NCI-H146 treated with DMSO at 0.1 percent for 48 hours (cell line): Measurements from ENCODE around the gene ZNF563.
"Not testable (repeated sequence)": the region's sequence is repeated elsewhere in the genome, so short reads cannot be mapped to it uniquely, and the experiment has no call there.

ENCODE experiments used
- DNase-seq: peaks from one replicate; lab custom pipeline; 2025; ENCODE audit not compliant: unreplicated experiment; lab: John Stamatoyannopoulos, UW

ZNF563 gene

DNA sequence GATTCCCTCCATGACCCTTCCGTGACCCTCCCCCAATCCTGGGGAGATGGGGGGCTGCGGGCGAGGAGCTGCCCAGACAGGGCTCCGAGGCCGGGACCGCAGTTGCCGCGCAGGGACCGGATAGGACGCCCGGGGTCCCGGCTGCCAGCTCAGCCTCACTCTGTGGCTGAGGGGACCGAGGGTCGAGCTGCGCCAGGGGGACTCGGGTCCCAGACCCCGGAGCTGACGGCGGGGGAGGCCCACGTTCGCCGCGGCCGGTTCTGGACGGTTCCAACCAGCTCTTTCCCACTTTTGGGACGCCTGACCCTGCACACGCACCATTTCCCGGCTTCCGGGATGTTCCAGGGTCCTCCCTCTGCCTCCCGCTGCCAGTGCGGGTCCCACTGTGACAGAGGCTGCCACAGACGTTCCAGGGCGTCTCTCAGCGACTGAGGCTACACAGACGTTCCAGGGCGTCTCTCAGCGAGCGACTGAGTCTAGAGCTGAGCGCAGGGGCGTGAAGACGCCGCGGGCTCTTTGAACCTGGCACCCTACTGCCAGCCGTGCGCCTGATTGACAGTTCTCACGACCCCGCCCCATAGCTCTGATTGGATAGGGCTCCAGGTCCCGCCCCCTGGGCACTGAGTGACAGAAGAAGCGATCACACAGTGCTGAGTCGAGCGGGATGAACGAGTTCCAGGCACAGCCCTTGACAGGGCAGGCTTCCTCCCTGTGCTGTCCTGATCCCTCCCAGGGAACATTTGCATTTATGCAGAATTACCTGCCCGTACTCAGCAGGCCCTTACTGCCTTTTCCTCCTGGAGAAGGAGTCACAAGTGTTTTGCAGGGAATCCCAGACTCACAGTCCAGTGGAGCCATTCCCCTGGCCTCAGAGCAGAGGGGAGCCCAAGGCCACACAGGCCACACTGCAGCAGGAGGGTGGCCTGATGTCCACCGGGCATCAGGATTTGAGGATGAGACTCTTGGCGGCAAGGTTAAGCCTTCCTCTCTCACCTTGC lies at the start of gene ZNF563:
Gene ZNF563 (minus strand): TSS at position 472 of the 998 bp plus-strand sequence. CDS start 151 bp downstream, at position 321.
- peak; percentile 96 for DNase-seq

GRCh38 chr19:12380444-12380737 lies 47.0 kb upstream of the ZNF563 start:
- no peak for DNase-seq

DNA sequence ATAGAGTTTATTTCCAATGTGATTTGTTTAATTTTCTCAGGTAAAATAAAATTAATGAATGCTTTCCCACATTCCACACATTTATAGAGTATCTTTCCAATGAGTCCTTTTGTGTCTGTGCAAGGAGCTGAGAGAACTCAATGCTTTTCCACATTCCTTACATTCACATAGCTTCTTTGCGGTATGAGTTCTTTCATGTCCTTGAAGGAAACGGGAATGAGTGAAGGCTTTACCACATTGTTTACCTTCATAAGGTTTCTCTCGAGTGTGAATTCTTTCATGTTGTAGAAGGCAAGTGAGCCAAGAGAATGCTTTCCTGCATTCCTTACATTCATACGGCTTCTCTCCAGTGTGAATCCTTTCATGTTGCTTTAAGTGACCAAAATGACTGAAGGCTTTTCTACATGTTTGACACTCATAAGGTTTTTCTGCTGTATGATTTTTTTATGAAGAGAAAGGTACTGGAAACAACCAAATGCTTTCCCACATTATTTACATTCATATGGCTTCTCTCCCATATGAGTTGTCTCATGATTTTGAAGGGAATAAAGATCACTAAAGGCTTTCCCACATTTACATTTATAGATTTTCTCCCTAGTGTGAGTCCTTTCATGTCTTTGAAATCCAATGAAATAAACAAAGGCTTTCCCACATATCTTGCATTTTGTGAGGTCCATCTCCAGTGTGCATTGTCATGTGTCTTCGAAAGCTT lies 46.5 kb upstream of the ZNF563 start:
- DNase-seq: no peak

DNA sequence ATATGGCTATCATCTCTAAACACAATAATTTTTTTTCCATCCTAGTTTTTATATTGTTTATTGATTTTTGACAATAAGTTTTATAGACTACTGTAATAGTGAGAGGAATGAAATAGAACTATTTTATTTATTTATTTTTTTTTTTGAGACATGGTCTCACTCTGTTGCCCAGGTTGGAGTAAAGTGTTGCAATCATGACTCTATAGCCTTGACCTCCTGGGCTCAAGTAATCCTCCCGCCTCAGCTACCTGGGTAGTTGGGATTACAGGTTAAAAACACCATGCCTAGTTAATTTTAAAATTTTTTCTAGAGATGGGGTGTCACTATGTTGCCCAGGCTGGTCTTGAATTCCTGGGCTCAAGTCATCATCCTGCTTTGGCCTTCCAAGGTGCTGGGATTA lies 40.6 kb upstream of the ZNF563 start:
- no peak for DNase-seq

DNA sequence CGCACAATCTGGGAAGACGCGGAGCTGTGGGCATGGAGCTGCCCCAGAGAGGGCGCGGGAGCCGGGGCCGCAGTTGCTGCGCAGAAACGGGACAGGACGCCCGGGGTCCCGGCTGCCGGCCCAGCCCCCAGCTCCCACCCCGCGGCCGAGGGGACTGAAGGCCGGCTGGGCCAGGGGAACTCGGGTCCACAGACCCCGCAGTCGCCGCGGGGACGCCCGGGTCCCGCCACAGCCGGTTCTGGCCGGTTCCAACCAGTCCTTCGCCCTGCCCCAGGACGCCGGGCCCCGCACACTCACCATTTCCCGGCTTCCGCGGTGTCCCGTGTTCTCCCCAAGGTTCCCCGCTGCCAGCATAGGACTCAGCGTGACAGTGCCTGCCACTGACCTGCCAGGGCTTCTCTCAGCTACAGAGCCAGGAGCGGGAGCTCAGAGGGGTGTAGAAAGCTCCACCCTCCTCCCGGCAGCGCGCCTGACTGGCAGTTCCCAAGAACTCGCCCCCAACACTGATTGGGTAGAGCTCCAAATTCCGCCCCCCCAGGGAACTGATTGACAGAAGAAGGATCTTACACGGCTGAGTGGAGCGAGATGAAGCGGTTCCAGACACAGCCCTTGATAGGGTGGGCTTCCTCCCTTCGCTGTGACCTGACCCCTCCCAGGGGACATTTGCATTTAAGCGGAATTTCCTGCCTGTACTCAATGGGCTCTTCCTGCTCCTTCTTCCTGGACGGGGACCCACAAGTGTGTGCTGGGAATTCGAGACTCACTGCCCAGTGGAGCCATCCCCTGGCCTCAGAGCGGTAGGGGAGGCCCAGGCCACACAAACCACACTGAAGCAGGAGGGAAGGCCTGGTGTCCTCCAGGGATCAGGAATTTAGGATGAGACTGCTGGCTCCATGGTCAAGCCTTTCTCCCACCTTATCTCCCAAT lies 32.1 kb upstream of the ZNF563 start, which contains the start of gene ZNF442:
Gene ZNF442 (minus strand): TSS at position 448 of the 927 bp plus-strand sequence. CDS start 2,052 bp downstream, outside the sequence.
- peak; percentile 96 for DNase-seq

DNA sequence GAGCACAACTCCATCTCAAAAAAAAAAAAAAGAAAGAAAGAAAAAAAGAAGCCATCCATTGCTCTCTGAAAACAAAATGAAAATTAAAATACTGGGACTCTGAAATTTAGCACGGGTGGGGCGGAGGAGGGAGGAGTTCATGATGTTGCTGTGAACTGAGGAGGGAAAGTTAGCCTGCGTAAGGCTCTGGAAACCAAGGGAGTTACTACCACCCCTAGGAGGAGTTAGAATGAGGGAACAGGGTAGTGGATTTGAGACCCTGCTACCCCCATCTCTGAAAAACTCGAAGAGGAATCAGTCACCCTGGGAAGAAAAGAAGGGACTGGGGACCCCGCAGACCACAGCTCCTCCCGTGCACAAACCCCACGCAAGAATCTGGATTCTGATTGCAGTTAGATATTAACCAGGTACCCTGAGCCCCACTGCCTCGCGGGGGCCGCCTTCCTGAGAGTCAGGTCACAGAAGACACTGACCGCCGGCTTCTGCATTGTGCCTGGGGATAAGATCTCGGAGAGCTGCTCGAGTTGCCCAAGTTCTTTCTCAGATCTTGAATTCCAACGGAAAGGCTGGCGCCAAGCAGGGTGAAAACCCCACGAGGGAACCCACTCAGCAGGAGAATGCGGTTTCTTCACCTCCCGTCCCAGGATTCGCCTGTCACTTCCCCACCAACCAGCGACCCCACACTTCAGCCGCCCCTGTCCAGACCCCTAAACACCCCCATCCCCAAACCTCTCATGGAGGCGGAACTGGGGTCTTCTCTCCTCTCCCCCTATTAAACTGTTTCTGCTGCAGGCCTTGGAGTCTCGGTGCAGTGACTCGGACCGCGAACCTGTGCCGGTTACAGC lies 31.2 kb upstream of the ZNF563 start:
- DNase-seq: no peak

GRCh38 chr19:12362236-12362635 lies 28.8 kb upstream of the ZNF563 start:
- DNase-seq: not testable (repeated sequence)

GRCh38 chr19:12353375-12353774 lies 19.9 kb upstream of the ZNF563 start:
- no peak for DNase-seq

- DNase-seq: no peak
These were observed 17.4 kb upstream of the ZNF563 start for GRCh38 chr19:12350890-12351197.

DNA sequence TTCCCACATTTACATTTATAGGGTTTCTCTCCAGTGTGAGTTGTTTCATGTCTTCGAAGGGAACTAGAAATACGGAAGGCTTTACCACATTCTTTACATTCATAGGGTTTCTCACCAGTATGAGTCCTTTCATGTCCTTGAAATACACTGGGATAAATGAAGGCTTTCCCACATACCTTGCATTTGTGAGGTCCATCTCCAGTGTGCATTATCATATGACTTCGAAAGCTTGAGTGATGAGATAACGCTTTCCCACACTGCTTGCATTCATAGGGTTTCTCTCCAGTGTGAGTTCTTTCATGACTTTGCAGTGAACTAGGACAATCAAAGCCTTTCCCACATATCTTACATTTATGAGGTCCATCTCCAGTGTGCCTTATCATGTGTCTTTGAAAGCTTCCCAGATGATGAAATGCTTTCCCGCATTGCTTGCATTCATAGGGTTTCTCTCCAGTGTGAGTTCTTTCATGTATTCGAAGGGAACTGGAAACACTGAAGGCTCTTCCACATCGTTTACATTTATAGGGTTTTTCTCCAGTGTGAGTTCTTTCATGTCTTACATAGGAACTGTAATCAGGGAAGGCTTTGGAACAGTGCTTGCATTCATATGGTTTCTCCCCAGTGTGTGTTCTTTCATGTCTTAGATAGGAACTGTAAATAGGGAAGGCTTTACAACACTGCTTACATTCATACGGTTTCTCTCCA lies 16.9 kb upstream of the ZNF563 start:
- DNase-seq: no peak

GRCh38 chr19:12346896-12347295 lies 13.5 kb upstream of the ZNF563 start:
- DNase-seq: peak; percentile 17

GRCh38 chr19:12345197-12345596 lies 11.8 kb upstream of the ZNF563 start:
- no peak for DNase-seq

DNA sequence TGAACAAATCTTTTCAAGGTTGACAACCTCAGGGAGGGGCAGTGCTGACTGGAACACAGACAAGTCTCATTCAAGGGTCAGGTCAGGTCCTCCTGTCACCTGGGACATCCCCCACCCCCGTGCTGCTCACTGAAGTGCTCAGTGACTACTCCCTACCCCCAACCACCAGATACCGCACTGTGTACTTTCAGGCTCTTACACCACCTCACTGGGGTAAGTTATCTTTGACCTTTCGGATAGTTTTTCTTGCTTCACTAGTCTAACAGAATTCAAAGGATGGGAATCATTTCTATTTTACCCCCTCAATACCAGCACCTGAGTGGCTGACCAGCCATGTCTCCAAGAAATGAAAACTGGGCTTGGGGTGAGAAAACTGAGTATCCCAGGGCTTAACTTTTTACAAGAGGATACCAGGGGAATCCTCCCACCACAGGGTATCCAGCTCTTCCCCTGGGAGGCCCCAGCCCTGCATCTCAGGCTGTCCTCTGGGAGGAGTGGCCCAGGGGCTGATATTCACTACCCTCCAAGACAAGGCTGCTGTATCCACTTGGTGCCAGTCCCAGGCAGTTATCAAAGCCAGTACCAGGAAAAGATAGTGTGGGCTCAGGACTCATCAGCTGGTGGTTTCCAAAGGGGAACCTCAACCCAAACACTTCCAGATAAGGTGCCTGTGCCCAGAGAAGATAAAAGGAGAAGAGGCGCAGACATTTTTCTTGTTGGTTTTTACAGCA lies 2.1 kb downstream of the ZNF563 start:
- no peak for DNase-seq

GRCh38 chr19:12330340-12330739 lies 3.1 kb downstream of the ZNF563 start:
- no peak for DNase-seq

GRCh38 chr19:12325690-12326089 lies 7.7 kb downstream of the ZNF563 start:
- no peak for DNase-seq

DNA sequence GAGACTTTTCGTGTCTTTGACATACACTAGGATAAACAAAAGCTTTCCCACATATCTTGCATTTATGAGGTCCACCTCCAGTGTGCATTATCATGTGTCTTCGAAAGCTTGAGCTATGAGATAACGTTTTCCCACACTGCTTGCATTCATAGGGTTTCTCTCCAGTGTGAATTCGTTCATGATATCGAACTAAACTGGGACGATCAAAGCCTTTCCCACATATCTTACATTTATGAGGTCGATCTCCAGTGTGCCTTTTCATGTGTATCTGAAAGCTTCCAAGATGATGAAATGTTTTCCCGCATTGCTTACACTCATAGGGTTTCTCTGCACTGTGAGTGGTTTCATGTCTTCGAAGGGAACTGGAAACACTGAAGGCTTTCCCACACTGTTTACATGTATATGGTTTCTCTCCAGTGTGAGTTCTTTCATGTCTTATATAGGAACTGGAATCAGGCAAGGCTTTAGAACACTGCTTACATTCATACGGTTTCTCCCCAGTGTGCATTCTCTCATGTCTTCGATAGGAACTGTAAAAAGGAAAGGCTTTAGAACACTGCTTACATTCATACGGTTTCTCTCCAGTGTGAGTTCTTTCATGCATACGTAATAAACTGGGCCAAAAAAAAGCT lies 14.5 kb downstream of the ZNF563 start:
- no peak for DNase-seq

DNA sequence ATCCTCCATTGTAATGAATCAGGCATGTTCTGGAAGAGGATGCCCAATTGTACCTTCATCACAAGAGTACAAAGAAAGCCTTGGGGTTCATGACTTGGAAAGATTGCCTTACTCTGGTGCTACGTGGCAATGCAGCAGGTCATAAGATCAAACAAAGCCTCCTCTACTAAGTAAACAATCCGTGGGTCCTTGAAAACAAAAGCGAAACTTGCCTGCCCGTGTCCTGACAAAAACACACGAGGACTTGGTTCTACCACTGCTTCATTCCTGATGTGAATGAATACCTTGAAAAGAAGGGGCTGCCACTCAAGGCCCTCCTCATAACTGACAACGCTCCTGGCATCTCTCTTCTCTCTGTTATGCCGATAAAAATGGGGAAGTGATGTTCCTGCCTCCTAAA lies 18.9 kb downstream of the ZNF563 start:
- no peak for DNase-seq

DNA sequence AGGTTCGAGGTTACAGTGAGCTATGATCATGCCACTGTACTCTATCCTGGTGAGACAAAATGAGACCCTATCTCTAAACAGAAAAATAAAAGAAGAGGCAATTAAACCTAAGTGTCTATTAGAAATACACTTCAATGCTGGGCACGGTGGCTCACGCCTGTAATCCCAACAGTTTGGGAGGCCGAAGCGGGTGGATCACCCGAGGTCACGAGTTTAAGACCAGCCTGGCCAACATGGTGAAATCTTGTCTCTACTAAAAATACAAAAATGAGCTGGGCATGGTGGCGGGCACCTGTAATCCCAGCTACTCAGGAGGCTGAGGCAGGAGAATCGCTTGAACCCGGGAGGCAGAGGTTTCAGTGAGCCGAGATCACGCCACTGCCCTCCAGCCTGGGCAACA lies 24.5 kb downstream of the ZNF563 start:
- DNase-seq: not testable (repeated sequence)
